GM18526 (cell line): ENCODE data around the gene PRKAA2.

Experiments used
- POLR2A ChIP-seq: IDR thresholded peaks from 3 replicates; pipeline ENCODE4 v1.6.1; 2011; ENCODE audit not compliant: insufficient read length; ENCODE audit errors: extremely low read depth

The PRKAA2 gene

GRCh38 chr1:56647106-56647505, 2.0 kb downstream of the PRKAA2 start:
- no peak for TF ChIP-seq POLR2A

DNA sequence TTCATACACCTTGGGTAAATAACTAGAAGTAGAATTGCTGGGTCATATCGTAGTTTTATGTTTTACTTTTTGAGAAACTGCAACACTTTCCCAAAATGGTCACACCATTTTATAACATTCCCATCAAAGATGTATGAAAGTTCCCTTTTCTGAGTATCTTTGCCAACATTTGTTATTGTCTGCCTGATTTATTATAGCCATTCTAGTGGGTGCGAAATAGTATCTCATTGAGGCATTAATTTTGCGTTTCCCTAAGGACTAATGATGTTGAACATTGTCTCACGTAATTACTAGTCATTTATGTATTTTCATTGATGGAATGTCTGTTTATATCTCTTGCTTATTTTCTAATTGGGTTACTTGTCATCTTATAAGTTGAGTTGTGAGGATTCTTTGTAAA, 3.4 kb downstream of the PRKAA2 start:
- TF ChIP-seq POLR2A = no peak

GRCh38 chr1:56654126-56654923, 9.2 kb downstream of the PRKAA2 start:
- no peak for TF ChIP-seq POLR2A

GRCh38 chr1:56655991-56656613, 11.0 kb downstream of the PRKAA2 start:
- no peak for TF ChIP-seq POLR2A

GRCh38 chr1:56658254-56658653, 13.1 kb downstream of the PRKAA2 start:
- TF ChIP-seq POLR2A = no peak

DNA sequence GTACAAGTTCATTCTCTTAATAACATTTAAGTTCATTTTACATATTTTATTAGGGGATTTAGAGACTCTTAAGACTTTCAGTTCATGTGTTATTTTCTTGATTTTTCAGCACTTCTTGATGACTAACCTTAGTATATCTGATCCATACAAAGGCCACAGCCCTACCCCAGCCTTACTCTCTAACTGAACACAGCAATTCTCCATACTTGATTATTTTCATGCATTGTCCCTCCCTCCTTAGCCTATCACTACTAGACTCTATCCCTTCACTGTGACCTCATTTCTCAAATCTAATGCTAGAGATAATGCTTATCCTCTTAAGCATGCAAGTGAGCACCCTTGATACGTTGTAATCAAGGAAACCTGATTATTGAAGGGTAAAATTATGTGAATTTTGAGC, 15.2 kb downstream of the PRKAA2 start:
- no peak for TF ChIP-seq POLR2A

DNA sequence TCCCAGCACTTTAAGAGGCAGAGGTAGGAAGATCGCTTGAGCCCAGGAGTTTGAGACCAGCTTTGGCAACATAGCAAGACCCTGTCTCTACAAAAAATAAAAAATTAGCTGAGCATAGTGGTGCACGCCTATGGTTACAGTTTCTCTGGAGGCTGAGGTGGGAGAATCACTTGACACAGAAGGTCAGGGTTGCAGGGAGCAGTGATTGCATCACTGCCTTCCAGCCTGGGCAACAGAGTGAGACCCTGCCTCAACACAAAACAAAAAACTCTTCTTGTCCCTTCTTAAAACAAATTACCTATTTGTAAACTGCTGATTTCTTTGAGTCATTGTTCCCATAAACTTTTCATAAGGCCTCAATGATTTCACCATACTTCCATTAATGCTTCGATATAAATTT, 18.7 kb downstream of the PRKAA2 start:
- no peak for TF ChIP-seq POLR2A

- TF ChIP-seq POLR2A = no peak
Measured at GRCh38 chr1:56665384-56665783, 20.3 kb downstream of the PRKAA2 start.

- TF ChIP-seq POLR2A = no peak
Measured at GRCh38 chr1:56666112-56666608, 21.0 kb downstream of the PRKAA2 start.

DNA sequence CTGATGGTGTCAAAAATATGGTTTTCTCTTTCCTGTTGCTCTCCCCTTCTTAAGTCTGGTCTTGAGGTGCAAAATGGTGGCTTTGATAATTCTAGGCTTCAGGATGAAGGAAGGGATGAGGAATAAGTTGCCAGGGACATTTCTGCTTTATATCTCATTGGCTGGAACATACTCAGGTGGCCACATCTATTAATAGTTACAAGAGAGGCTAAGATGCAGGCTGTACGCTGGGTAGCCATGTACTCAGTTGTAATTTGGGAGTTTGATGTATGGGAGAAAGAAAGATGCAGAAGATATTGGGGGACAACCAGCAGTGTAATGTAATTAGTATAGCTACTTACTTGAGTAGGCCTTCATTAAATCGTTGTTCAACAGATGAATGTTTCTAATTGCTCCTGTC, 25.2 kb downstream of the PRKAA2 start:
- no peak for TF ChIP-seq POLR2A

GRCh38 chr1:56671085-56671484, 26.0 kb downstream of the PRKAA2 start:
- TF ChIP-seq POLR2A = no peak

DNA sequence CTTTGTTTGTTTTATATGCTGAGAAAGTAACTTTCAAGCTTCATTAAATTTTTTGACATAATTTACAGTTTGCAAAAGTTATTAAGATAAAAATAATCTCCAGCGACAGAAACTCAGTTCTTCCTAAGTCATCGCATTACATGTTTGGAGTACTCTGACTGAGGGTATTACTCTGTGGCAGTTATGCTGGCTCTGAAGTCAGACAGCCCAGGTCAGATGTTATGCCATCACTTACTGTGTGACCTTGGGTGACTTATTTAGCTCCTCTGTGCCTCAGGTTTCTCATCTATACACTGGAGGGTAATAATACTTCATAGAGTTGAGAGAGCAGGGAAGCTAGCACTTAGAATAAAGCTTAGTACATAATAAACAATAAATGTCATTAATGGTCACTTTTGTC, 26.4 kb downstream of the PRKAA2 start:
- no peak for TF ChIP-seq POLR2A

GRCh38 chr1:56672579-56672978, 27.5 kb downstream of the PRKAA2 start:
- no peak for TF ChIP-seq POLR2A

DNA sequence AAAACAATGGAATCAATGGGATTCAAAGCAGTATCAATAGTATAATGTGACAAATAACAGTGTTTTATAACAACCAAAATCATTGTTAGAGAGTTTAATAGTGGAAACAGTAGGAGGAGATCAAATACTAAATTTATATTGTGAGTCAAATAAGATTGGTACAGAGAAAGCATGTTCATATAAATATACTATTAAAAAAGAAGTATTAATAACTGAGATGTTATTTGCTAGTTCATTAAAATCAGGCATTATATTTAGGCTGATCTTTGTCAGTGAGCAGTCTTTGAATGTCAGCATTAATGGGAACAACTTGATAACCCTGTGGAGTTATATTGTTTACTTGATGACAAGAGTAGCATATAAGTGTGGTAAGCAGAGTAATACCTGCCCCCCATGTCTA, 30.6 kb downstream of the PRKAA2 start:
- no peak for TF ChIP-seq POLR2A

DNA sequence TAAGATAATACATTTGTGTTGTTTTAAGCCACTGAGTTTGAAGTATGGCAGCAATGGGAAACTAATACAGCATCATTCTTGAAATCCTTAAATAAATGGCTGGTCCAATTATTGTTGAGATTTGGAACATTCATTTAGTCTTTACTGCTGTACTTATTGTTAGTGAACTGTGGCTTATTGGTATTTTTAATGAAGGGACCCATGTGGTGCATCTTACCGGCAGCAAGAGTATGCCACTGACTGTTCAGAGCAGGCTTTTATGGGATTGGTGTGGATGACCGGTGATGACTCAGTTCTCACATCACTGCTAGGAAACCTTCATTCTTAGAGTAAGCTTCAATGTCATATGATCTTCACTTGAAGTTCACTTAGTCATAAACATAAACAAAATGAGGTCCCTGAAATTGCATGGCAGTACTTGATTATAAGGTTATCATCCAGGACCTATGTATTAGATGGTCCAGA, 31.5 kb downstream of the PRKAA2 start:
- no peak for TF ChIP-seq POLR2A

- no peak for TF ChIP-seq POLR2A
Measured at GRCh38 chr1:56683569-56683968, 38.5 kb downstream of the PRKAA2 start.
